ENCODE results near the gene TTLL5. TPM values are rescaled to one million over a fixed set of nuclear protein-coding genes. Genes with fewer than 3 reads are reported as not detected.

TTLL5 gene
- total and polyA plus RNA-seq, 9 of the 15 experiments (the other 6 are each of a cell fraction or from before 2014, with no cell fraction given) = 4.1 to 18.9 (median 12.6) TPM

GRCh38 chr14:75647640-75648039 lies 13.4 kb upstream of the TTLL5 start:
- no peaks in the 10 kb centered on the region for H3K27me3 ChIP-seq (ENCODE audit: control insufficient read depth in 2 of 2, insufficient read depth in 2 of 2, low read length in 2 of 2)
- peaks cover 25% of the 10 kb centered on the region; the same call in 2 of the 3 replicates for H3K36me3 ChIP-seq (ENCODE audit: control insufficient read depth, insufficient read depth, low read length)
- BruUV-seq (replicated peaks) = no TSS peak
- no peak overlapping the region for H2AFZ ChIP-seq (ENCODE audit: low read depth, low read length)
- no peaks in the 10 kb centered on the region for H3K79me2 ChIP-seq (ENCODE audit: control insufficient read depth, insufficient read depth, low read length)
- WGBS (ENCODE audit: insufficient coverage, low coverage, missing lambda C conversion rate) = 25% methylated on average over 2 of the region's 3 CpGs
- ChIA-PET CTCF (ENCODE audit: low intra/inter-chr PET ratio) (no interaction called here), POLR2A (no interaction called here)
- H3K4me1 ChIP-seq (replicated peaks in 1 of 2; ENCODE audit: control insufficient read depth in 2 of 2, insufficient read depth in 2 of 2, low read length in 2 of 2) = peaks cover 0 to 5% of the 10 kb centered on the region in 2 experiments; a peak in 2 of 5 replicates
- FAIRE-seq = no peak
- no peak for DNase-seq (ENCODE audit: extremely low read depth in 1 of 4, low spot score in 3 of 4)
- intact Hi-C loops (cut with micrococcal nuclease) (no loop called here), in situ Hi-C loops (cut with MboI) (no loop called here)
- no peak overlapping the region for H3K4me3 ChIP-seq
- peak; percentile 53 for ATAC-seq
- H4K20me1 ChIP-seq (replicated peaks; ENCODE audit: control insufficient read depth, insufficient read depth, low read length) = no peaks in the 10 kb centered on the region
- no peaks in the 10 kb centered on the region for H3K9me1 ChIP-seq (ENCODE audit: control insufficient read depth, insufficient read depth, low read length)
- H3K4me2 ChIP-seq (ENCODE audit: insufficient read depth, low read length) = no peak overlapping the region
- no peak overlapping the region for H3K9ac ChIP-seq (ENCODE audit: insufficient read depth in 1 of 2, low read depth in 2 of 2, low read length in 2 of 2)
- no peak overlapping the region for H3K27ac ChIP-seq (ENCODE audit: extremely low read depth, low read depth, low read length)
- H3K9me3 ChIP-seq (replicated peaks; ENCODE audit: control insufficient read depth, insufficient read depth, low read depth, low read length) = no peaks in the 10 kb centered on the region
- TF ChIP-seq NFYB (IDR thresholded peaks at IDR 0.05; ENCODE audit: extremely low read depth, insufficient read length) = no peak
- no peak for TF ChIP-seq ZNF398 (CRISPR knock-in tag; IDR thresholded peaks at IDR 0.05)
- TF ChIP-seq ZC3H8 (IDR thresholded peaks at IDR 0.05) = no peak
- TF ChIP-seq RERE (CRISPR knock-in tag; IDR thresholded peaks at IDR 0.05; ENCODE audit: borderline replicate concordance) = no peak
- TF ChIP-seq HNRNPLL (IDR thresholded peaks at IDR 0.05; ENCODE audit: low read depth, low read length, poor library complexity, severe bottlenecking) = no peak
- no peak for TF ChIP-seq SIN3A (IDR thresholded peaks at IDR 0.05; ENCODE audit: borderline replicate concordance in 2 of 2, control insufficient read depth in 1 of 2, low read depth in 2 of 2, low read length in 2 of 2)
- no peak for TF ChIP-seq ZFP30 (CRISPR knock-in tag; IDR thresholded peaks at IDR 0.05; ENCODE audit: borderline replicate concordance)
- no peak for TF ChIP-seq TAF15 (IDR thresholded peaks at IDR 0.05; ENCODE audit: low read depth, low read length)
- no peak for TF ChIP-seq ETS2 (tag; IDR thresholded peaks at IDR 0.05; ENCODE audit: borderline replicate concordance, poor library complexity, severe bottlenecking)
- no peak for TF ChIP-seq ZFP91 (CRISPR knock-in tag; IDR thresholded peaks at IDR 0.05)
- no peak for TF ChIP-seq ZNF449 (CRISPR knock-in tag; IDR thresholded peaks at IDR 0.05)
